GM12801 (cell line): Measurements from ENCODE around the gene BCO1.

Source experiments
- CTCF ChIP-seq: IDR thresholded peaks from one replicate; pipeline ENCODE4 v1.5.1; 2011; ENCODE audit warnings: control low read depth; ENCODE audit not compliant: insufficient read length; ENCODE audit errors: extremely low read depth

The BCO1 gene

GRCh38 chr16:81251871-81252270 lies 13.4 kb downstream of the BCO1 start:
- TF ChIP-seq CTCF, result no peak

GRCh38 chr16:81253141-81253540 lies 14.7 kb downstream of the BCO1 start:
- no peak for TF ChIP-seq CTCF

- TF ChIP-seq CTCF, result no peak
Observed at GRCh38 chr16:81254922-81255526, 16.5 kb downstream of the BCO1 start.

- TF ChIP-seq CTCF, result no peak
Observed at GRCh38 chr16:81259916-81260315, 21.4 kb downstream of the BCO1 start.

GRCh38 chr16:81261049-81261648 lies 22.7 kb downstream of the BCO1 start:
- TF ChIP-seq CTCF, result no peak

- TF ChIP-seq CTCF, result no peak
Observed at GRCh38 chr16:81263470-81264220, 25.2 kb downstream of the BCO1 start.

- no peak for TF ChIP-seq CTCF
Observed at GRCh38 chr16:81264386-81264785, 25.9 kb downstream of the BCO1 start.
